HFFc6 (cell line): ENCODE data around the gene PPP3CA. TPM values are rescaled to one million over a fixed set of nuclear protein-coding genes. Genes with fewer than 3 reads are reported as not detected.

ENCODE experiments used
- DNase-seq: peaks from one replicate; pipeline ENCODE4 v3.0.0-alpha.2; 2018
- H3K27ac Mint-ChIP-seq: 2 replicates; pipeline ENCODE4 v1.8.0; 2020; ENCODE audit warnings: mild to moderate bottlenecking, mixed read lengths
- H3K27me3 Mint-ChIP-seq: 2 replicates; pipeline ENCODE4 v1.8.0; 2021; ENCODE audit warnings: mild to moderate bottlenecking, moderate library complexity, mixed read lengths; ENCODE audit not compliant: insufficient read depth
- H3K36me3 Mint-ChIP-seq: 2 replicates; pipeline ENCODE4 v1.8.0; 2021; ENCODE audit warnings: low read depth, mixed read lengths
- H3K4me1 Mint-ChIP-seq: 2 replicates; pipeline ENCODE4 v1.8.0; 2020; ENCODE audit warnings: low read depth, mixed read lengths
- H3K4me3 Mint-ChIP-seq: 2 replicates; pipeline ENCODE4 v1.8.0; 2020; ENCODE audit warnings: mild to moderate bottlenecking, moderate library complexity, mixed read lengths
- H3K9me3 Mint-ChIP-seq: 2 replicates; pipeline ENCODE4 v1.8.0; 2020; ENCODE audit warnings: mild to moderate bottlenecking, mixed read lengths
- CTCF ChIP-seq: fragments of 200-600 bp; sonication (generic); IDR thresholded peaks from 2 replicates; pipeline ENCODE4 v1.5.0; 2021; ENCODE audit warnings: antibody characterized with exemption, mild to moderate bottlenecking
- total RNA-seq, 6 experiments: library from RNA; stranded (reverse); fragmentation: NEBNext Ultra II Directional; extraction: Animal tissue kit (Norgen Biotek cat#: 25700); gene quantifications; 2 replicates in 1 of 6; 3 replicates in 5 of 6; pipeline ENCODE4 v1.2.3, GENCODE V29; 2021

PPP3CA gene
- total RNA-seq, 6 experiments from 2014 or later, result 45.9 to 59.6 (median 55.0) TPM

- Mint-ChIP-seq H3K27ac (no peak overlapping the region), H3K4me3 (no peak overlapping the region), H3K27me3 (no peaks in the 10 kb centered on the region), H3K36me3 (peaks cover 3% of the 10 kb centered on the region; the same call in 1 of the 2 replicates), H3K4me1 (peaks cover 47% of the 10 kb centered on the region), H3K9me3 (no peaks in the 10 kb centered on the region)
- no peak for DNase-seq
- TF ChIP-seq CTCF, result no peak
Measured at GRCh38 chr4:101177154-101177553, 170.2 kb downstream of the PPP3CA start.

GRCh38 chr4:101175896-101176676 is 171.2 kb downstream of the PPP3CA start:
- Mint-ChIP-seq H3K27ac (no peak overlapping the region), H3K36me3 (no peaks in the 10 kb centered on the region), H3K9me3 (no peaks in the 10 kb centered on the region), H3K4me1 (peaks cover 57% of the 10 kb centered on the region), H3K27me3 (no peaks in the 10 kb centered on the region), H3K4me3 (no peak overlapping the region)
- no peak for TF ChIP-seq CTCF
- no peak for DNase-seq

GRCh38 chr4:101174679-101175345 is 172.5 kb downstream of the PPP3CA start:
- H3K4me3 Mint-ChIP-seq, result no peak overlapping the region
- no peaks in the 10 kb centered on the region for H3K9me3 Mint-ChIP-seq
- no peak overlapping the region for H3K27ac Mint-ChIP-seq
- no peaks in the 10 kb centered on the region for H3K36me3 Mint-ChIP-seq
- no peak for TF ChIP-seq CTCF
- H3K27me3 Mint-ChIP-seq, result no peaks in the 10 kb centered on the region
- DNase-seq, result no peak
- H3K4me1 Mint-ChIP-seq, result peaks cover 59% of the 10 kb centered on the region

- no peak overlapping the region for H3K27ac Mint-ChIP-seq
- no peak overlapping the region for H3K4me3 Mint-ChIP-seq
- H3K9me3 Mint-ChIP-seq, result no peaks in the 10 kb centered on the region
- H3K36me3 Mint-ChIP-seq, result no peaks in the 10 kb centered on the region
- DNase-seq, result no peak
- TF ChIP-seq CTCF, result no peak
- H3K27me3 Mint-ChIP-seq, result no peaks in the 10 kb centered on the region
- H3K4me1 Mint-ChIP-seq, result peaks cover 40% of the 10 kb centered on the region
Measured at GRCh38 chr4:101172369-101172768, 175.0 kb downstream of the PPP3CA start.

GRCh38 chr4:101171747-101172146 is 175.6 kb downstream of the PPP3CA start:
- no peaks in the 10 kb centered on the region for H3K36me3 Mint-ChIP-seq
- DNase-seq, result peak; percentile 44
- H3K9me3 Mint-ChIP-seq, result no peaks in the 10 kb centered on the region
- TF ChIP-seq CTCF, result no peak
- peaks cover 35% of the 10 kb centered on the region for H3K4me1 Mint-ChIP-seq
- H3K4me3 Mint-ChIP-seq, result no peak overlapping the region
- no peak overlapping the region for H3K27ac Mint-ChIP-seq
- H3K27me3 Mint-ChIP-seq, result no peaks in the 10 kb centered on the region
